SKM-1 (cell line): ENCODE measurements around the gene MEOX1.

Experiments
- DNase-seq: peaks from one replicate; lab custom pipeline; 2025; ENCODE audit not compliant: unreplicated experiment; lab: John Stamatoyannopoulos, UW

The MEOX1 gene

DNA sequence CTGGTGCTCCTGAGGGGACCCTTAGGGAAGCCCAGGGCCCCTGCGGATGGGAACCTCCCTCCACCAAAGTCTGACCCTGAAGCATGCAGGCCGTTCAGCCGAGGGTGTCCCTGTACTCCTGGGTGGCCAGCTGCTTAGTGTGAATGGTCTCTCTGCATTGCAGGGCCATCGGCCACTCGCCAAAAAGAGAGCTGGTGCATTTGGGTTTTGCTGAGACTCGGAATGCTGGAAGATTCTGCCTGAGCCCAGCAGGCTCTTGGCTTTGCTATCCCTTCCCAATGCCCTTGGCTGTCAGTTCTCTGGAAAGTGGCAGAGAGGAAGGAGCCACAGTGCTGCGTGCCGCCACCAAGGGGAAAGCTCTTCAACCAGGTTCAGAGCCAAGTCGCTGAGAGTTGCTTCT lies 2.8 kb downstream of the MEOX1 start:
- DNase-seq: no peak

GRCh38 chr17:43655693-43656255 lies 5.9 kb downstream of the MEOX1 start:
- peak; percentile 32 for DNase-seq

- DNase-seq: no peak
These were observed 9.6 kb downstream of the MEOX1 start for GRCh38 chr17:43652124-43652480.

DNA sequence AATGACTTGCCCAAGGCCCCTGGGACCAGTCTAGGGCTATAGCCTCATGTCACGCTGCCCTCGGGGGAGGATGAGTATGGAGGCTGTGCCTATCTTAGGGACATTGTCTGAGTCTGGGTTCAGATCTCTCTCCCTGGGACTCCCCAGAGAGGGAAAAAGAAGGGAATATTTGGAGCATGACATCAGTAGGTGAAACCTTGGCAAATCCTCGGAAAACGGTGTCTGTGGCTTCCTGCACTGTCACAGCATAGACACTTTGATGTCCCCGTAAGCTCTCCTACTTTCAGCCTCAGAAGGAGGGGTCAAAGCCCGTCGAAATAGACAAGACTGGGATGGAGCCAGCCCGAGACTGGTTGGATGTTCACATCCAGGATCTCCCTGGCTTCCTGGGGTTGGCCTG lies 11.3 kb downstream of the MEOX1 start:
- no peak for DNase-seq

- DNase-seq: no peak
These were observed 12.8 kb downstream of the MEOX1 start for GRCh38 chr17:43648916-43649315.

GRCh38 chr17:43645765-43646481 lies 15.8 kb downstream of the MEOX1 start:
- DNase-seq: no peak

GRCh38 chr17:43645450-43645764 lies 16.3 kb downstream of the MEOX1 start:
- DNase-seq: no peak

DNA sequence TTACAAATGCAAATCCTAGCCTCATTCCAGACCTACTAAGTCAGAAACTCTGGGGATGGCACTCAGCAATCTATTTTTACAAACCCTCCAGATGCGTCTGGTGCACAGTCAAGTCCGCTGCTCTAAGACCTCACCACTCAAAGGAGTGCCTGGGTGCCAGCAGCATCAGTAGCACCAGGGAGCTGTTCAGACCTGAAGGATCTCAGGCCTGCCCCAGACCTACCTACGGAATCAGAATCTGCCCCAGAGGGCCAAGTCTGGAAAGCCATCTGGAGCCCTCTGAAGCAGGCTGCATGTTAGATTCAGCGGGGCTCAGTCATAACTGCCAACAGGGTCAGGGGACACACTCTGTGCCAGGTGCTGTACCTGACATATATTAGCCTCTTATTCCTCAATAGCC lies 17.6 kb downstream of the MEOX1 start:
- no peak for DNase-seq

GRCh38 chr17:43641416-43641815 lies 20.3 kb downstream of the MEOX1 start:
- DNase-seq: no peak

GRCh38 chr17:43640491-43641252 lies 21.1 kb downstream of the MEOX1 start:
- no peak for DNase-seq

DNA sequence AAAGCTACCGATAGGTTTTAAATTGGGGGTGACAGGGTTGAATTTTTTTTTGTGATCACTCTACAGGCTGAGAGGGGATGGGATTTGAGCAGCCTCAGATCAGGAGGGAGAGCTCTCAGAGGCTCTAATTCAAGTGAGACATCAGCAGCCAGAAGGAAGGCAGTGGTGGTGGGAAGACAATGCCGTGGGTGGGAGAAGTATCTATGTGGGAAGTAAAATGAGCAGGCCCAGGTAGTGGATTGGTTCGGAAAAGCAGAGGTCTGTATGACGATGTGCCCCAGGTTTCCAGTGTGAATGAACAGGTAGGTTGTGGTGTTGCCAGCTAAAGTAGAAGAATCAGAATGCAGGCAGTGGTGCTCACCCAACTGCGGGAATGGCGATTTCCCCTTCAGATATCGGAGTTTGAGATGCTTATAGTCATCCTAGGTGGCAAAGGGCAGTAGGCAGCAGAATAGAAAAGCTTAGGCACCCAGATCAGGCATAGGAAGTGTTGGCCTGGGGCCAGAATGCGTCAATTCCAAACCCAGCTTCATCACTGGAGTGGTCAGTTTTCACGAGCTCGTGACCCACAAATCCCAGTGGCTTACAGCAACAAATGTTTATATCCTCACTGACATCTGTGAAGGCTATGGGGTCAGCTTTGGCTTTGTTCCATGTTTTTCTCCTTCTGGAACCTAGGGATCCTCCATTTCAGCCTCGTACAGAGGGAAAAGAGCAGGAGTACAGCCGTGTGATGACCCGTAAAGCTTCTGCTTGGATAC lies 24.0 kb downstream of the MEOX1 start:
- no peak for DNase-seq

- no peak for DNase-seq
These were observed 25.3 kb downstream of the MEOX1 start for GRCh38 chr17:43636426-43636825.

DNA sequence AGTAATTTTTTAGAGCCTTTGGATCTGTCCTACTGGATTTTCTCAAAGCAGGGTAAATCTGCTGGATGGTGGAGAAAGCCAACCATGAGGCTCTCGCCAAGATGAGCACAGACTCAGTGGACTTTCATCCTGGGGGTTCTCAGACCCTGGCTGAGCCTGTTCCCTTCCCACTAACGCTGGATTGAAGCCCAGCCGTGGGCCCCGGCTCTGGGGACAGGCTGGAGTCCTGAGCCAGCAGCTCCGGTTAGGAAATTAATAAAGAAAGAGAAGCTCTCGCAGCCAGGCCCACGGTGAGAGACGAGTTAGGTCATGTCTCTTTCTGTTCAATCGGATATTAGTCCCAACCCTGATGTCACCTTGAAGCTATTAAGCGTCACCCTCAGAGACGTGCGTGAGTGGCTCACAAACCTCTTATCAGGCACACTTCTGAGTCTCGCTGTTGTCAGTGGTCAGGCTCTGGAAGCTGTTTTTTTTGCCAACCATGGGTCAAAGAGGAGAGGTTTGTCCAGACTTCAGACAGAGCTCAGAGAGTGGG lies 27.1 kb downstream of the MEOX1 start:
- no peak for DNase-seq

GRCh38 chr17:43632221-43632620 lies 29.5 kb downstream of the MEOX1 start:
- DNase-seq: no peak

DNA sequence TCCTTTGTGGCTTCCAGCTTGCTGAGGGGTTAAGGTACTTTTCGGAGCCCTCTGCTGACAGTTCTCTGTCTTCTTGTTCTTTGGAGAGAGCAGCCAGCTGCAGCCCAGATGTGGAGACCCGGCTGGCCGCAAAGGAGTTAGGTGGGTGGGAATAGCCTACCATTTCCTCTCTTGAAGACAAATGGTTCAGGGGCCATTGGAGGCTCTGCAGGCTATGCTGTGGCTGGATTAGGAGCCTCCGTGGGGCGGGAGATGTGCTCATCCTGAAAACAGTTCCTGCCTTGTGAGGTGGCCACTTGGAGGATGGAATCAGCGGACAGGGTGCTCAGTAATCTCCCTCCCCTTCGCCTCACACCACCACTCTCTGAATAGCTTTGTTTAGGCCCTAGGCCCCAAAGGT lies 30.3 kb downstream of the MEOX1 start:
- DNase-seq: no peak

DNA sequence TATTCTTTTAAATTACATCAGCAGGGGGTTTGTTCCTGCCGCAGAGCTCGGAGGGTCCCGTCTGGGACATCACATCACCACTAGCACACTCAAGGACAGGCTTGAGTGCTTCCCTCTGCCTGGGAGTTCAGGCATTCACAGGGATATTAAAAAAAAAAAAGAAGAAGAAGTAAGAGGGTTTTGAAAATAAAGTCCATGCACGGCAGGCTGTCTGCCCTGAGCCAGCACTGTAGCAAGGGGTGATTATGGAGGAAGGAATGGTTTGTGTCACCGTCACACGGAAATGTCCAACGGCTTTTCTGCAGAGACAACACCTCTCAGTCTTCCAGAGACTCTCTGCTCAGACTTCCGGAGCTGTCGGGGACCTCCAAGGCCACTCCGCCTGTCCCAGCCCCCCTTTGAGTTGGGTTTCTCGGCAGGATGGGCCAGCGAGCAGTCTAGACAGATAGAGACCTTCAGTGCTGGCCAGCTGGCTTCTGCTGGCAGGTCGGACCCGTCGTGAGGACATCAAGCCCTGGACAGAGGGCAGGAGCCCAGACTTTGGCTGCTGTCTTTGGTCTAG lies 33.6 kb downstream of the MEOX1 start:
- DNase-seq: no peak

DNA sequence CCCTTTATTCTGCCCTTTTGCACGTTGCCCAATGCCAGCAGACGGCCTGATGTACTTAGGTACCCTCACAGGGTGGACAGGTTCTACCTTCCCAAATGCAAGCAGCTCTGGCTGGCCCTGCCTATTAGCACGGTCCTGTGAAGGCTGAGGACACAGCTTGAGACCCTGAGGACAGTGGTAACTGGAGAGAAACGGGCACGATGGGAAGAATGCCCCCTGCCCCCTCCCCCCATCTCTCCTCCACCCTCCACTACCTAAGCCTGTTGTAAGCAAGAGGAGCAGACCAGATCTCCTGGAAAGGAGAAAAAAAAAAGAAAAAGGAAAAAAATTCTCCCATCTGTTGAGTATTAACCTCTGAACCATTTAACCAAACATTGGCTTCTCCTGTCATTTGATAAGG lies 34.1 kb downstream of the MEOX1 start:
- DNase-seq: no peak

- no peak for DNase-seq
These were observed 35.7 kb downstream of the MEOX1 start for GRCh38 chr17:43626023-43626422.

- DNase-seq: no peak
These were observed 36.1 kb downstream of the MEOX1 start for GRCh38 chr17:43625606-43626005.

DNA sequence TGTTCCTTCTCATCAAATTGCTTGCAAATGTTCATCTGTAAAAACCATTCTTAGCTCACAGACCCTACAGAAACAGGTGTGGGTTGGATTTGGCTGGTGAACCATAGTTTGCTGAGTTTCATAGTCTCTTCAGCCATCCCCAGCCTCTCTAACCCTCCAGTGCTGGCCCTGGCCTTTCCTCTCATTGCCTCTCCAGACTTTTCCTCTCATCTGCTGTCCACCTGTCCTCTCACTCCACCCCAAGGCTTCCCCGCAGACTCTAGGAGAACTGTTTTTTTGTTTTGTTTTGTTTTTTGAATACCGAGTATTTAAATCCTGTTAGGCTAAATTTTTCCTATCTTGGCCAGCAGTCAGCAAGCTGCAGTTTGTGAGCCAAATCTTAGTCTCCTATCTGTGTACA lies 41.1 kb downstream of the MEOX1 start:
- DNase-seq: no peak

GRCh38 chr17:43620147-43620546 lies 41.6 kb downstream of the MEOX1 start:
- no peak for DNase-seq
